ENCODE measurements around the gene CBX8. TPM values are rescaled to one million over a fixed set of nuclear protein-coding genes. Genes with fewer than 3 reads are reported as not detected.
A peak's percentile ranks its signal among the peaks of the same experiment; 100 is the strongest.

The CBX8 gene
- total and polyA plus RNA-seq, 2 of the 13 experiments (the other 11 are each of a cell fraction or from before 2014, with no cell fraction given) = 0.34 to 12.6 TPM

- TF ChIP-seq, protein P1, sequence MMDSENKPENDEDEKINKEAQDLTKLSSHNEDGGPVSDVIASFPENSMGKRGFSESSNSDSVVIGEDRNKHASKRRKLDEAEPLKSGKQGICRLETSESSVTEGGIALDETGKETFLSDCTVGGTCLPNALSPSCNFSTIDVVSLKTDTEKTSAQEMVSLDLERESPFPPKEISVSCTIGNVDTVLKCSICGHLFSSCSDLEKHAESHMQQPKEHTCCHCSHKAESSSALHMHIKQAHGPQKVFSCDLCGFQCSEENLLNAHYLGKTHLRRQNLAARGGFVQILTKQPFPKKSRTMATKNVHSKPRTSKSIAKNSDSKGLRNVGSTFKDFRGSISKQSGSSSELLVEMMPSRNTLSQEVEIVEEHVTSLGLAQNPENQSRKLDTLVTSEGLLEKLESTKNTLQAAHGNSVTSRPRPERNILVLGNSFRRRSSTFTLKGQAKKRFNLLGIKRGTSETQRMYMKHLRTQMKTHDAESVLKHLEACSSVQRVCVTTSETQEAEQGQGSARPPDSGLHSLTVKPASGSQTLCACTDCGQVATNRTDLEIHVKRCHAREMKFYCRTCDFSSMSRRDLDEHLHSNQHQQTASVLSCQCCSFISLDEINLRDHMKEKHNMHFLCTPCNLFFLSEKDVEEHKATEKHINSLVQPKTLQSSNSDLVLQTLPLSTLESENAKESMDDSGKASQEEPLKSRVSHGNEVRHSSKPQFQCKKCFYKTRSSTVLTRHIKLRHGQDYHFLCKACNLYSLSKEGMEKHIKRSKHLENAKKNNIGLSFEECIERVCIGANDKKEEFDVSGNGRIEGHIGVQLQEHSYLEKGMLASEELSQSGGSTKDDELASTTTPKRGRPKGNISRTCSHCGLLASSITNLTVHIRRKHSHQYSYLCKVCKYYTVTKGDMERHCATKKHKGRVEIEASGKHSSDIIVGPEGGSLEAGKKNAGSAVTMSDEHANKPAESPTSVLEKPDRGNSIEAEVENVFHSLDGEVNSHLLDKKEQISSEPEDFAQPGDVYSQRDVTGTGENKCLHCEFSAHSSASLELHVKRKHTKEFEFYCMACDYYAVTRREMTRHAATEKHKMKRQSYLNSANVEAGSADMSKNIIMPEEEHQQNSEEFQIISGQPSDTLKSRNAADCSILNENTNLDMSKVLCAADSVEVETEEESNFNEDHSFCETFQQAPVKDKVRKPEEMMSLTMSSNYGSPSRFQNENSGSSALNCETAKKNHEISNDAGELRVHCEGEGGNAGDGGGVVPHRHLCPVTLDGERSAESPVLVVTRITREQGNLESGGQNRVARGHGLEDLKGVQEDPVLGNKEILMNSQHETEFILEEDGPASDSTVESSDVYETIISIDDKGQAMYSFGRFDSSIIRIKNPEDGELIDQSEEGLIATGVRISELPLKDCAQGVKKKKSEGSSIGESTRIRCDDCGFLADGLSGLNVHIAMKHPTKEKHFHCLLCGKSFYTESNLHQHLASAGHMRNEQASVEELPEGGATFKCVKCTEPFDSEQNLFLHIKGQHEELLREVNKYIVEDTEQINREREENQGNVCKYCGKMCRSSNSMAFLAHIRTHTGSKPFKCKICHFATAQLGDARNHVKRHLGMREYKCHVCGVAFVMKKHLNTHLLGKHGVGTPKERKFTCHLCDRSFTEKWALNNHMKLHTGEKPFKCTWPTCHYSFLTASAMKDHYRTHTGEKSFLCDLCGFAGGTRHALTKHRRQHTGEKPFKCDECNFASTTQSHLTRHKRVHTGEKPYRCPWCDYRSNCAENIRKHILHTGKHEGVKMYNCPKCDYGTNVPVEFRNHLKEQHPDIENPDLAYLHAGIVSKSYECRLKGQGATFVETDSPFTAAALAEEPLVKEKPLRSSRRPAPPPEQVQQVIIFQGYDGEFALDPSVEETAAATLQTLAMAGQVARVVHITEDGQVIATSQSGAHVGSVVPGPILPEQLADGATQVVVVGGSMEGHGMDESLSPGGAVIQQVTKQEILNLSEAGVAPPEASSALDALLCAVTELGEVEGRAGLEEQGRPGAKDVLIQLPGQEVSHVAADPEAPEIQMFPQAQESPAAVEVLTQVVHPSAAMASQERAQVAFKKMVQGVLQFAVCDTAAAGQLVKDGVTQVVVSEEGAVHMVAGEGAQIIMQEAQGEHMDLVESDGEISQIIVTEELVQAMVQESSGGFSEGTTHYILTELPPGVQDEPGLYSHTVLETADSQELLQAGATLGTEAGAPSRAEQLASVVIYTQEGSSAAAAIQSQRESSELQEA (CRISPR knock-in tag; IDR thresholded peaks at IDR 0.05; ENCODE audit: not compliant biosample characterization) = no peak
- TF ChIP-seq PCBP2 (optimal IDR thresholded peaks at IDR 0.05; ENCODE audit: low read depth, low read length, poor library complexity, severe bottlenecking) (no peak), ZSCAN9 (CRISPR knock-in tag; IDR thresholded peaks at IDR 0.05; ENCODE audit: borderline replicate concordance) (no peak), MTA3 (CRISPR knock-in tag; IDR thresholded peaks at IDR 0.05) (no peak), TCF12 (IDR thresholded peaks at IDR 0.05) (no peak), TCF12 (CRISPR knock-in tag; IDR thresholded peaks at IDR 0.05) (no peak), NCOA2 (CRISPR knock-in tag; IDR thresholded peaks at IDR 0.05) (no peak), IKZF4 (CRISPR knock-in tag; IDR thresholded peaks at IDR 0.05; ENCODE audit: borderline replicate concordance, low read depth, not compliant biosample characterization) (no peak), WIZ (CRISPR knock-in tag; IDR thresholded peaks at IDR 0.05) (0 out of 2 replicates have a peak, but pooled peaks have one; percentile 1), HMGA1 (CRISPR knock-in tag; conservative IDR thresholded peaks at IDR 0.05) (no peak), ZNF44 (CRISPR knock-in tag; IDR thresholded peaks at IDR 0.05) (no peak), NR0B2 (CRISPR knock-in tag; IDR thresholded peaks at IDR 0.05) (no peak), TARDBP (CRISPR knock-in tag; IDR thresholded peaks at IDR 0.05) (no peak), ZNF713 (CRISPR knock-in tag; IDR thresholded peaks at IDR 0.05) (no peak), RBM39 (IDR thresholded peaks at IDR 0.05; ENCODE audit: low read depth, low read length, poor library complexity, severe bottlenecking) (no peak), SP2 (CRISPR knock-in tag; IDR thresholded peaks at IDR 0.05) (no peak), ETV5 (CRISPR knock-in tag; IDR thresholded peaks at IDR 0.05; ENCODE audit: borderline replicate concordance) (no peak)
Measured at GRCh38 chr17:79819085-79819484, 22.2 kb upstream of the CBX8 start (continued).

Data from HepG2 (cell line).